Measurements from ENCODE around the gene DTX1. TPM values are rescaled to one million over a fixed set of nuclear protein-coding genes. Genes with fewer than 3 reads are reported as not detected.
"Not testable (repeated sequence)": the region's sequence is repeated elsewhere in the genome, so short reads cannot be mapped to it uniquely, and the experiment has no call there.

DTX1 gene
- total RNA-seq, 1 donor from 2014 or later = 3.7 TPM

- intact Hi-C loops (cut with DNase I) = no loop called here
- peak; percentile 15 for DNase-seq (ENCODE audit: missing footprints)
- no peak for ATAC-seq
These were observed 72.5 kb downstream of the DTX1 start for GRCh38 chr12:113128802-113129663.

- ATAC-seq (no peak), DNase-seq (ENCODE audit: missing footprints) (peak; percentile 48)
- intact Hi-C loops (cut with DNase I) = no loop called here
These were observed 73.3 kb downstream of the DTX1 start for GRCh38 chr12:113129664-113130456.

DNA sequence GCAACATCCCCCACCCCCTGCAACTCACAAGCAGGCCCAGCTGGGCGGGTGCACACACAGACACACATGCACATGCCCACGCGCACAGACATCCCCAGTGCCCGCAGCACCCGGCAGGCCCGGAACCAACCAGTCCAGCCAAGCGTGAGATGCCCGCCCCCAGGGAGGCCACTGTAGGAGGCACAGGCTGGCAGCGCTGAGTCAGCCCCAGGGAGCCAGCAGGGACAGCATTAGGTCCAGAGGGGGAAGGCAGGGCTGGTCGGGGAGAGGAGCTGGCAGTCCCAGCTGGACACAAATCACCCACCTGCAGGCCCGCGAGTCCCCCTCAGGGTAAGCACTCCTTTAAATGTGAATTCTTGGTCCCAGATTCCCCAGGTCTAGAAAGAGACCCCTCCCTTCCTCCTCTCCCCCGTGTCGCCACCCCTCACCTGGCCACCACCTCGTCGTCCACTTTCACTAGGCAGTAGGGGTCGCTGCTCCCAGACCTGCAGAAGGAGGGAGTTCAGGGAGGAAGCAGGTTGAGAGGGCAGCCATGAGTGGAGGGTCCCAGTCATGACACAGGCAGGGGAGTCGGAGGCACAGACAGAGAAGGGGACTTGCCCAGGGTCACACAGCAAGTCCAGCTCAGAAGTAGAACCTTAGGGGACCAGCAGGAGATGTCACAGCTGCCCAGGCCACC lies 74.1 kb downstream of the DTX1 start:
- DNase-seq (ENCODE audit: missing footprints) = peak; percentile 39
- intact Hi-C loops (cut with DNase I) = no loop called here

DNA sequence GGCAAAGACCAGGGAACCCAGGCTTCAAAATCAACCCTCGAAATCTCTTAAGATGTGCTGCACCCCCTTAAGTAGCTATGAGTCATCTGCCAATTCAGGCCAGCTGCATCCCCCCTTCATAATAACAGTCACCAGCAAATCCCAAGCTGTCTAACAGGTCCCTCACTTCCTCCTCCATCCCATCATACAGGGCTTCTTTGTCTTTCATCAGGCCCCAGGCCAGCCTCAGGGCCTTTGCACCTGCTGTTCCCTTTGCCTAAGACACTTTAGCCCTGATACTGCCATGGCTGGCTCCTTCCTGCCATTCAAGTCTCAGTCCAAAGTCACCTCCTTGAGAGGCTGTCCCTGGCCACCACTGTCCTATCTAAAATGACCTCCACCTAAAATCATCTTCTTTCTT lies 75.0 kb downstream of the DTX1 start:
- ATAC-seq = no peak
- DNase-seq (ENCODE audit: missing footprints) = peak; percentile 13
- intact Hi-C loops (cut with DNase I) = no loop called here

More for the DNA sequence above, 74.1 kb downstream of the DTX1 start:
- peak; percentile 16 for ATAC-seq

- DNase-seq (ENCODE audit: missing footprints) (no peak), ATAC-seq (no peak)
- intact Hi-C loops (cut with DNase I) = no loop called here
These were observed 76.5 kb downstream of the DTX1 start for GRCh38 chr12:113133036-113133435.

DNA sequence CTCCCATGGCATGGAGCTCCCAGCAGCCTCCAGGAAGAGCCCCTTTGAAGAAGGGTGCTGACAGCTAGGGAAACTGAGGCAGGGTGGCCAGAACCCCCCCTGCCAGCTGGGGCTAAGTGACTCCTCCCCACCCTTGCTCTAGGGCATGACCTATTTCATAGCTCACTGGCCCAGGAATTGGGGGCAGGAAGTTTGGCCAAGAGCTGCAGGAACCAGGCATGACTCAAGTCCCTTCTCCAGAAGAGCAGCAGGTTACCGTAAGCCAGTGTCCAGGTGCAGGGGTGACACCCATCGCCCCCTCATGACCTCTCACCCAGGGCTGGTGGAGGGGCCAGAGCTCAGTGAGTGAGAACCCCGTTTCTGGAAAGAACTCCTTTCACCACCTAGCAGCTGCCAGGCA lies 77.1 kb downstream of the DTX1 start:
- ATAC-seq (no peak), DNase-seq (ENCODE audit: missing footprints) (peak; percentile 52)
- intact Hi-C loops (cut with DNase I) = no loop called here

- DNase-seq (ENCODE audit: missing footprints) (no peak), ATAC-seq (no peak)
- intact Hi-C loops (cut with DNase I) = no loop called here
These were observed 77.5 kb downstream of the DTX1 start for GRCh38 chr12:113134071-113134470.

- ATAC-seq = no peak
- intact Hi-C loops (cut with DNase I) = no loop called here
- DNase-seq (ENCODE audit: missing footprints) = no peak
These were observed 78.0 kb downstream of the DTX1 start for GRCh38 chr12:113134521-113134951.

- DNase-seq (ENCODE audit: missing footprints) = no peak
- ATAC-seq = no peak
- intact Hi-C loops (cut with DNase I) = no loop called here
These were observed 78.9 kb downstream of the DTX1 start, which contains the start of gene RASAL1 for GRCh38 chr12:113135178-113136127. RASAL1 (minus strand) TSS chr12:113135761; CDS start chr12:113135462, 299 bp downstream.

- intact Hi-C loops (cut with DNase I) = no loop called here
- DNase-seq (ENCODE audit: missing footprints) (peak; percentile 48), ATAC-seq (no peak)
These were observed 79.8 kb downstream of the DTX1 start for GRCh38 chr12:113136128-113136989.

DNA sequence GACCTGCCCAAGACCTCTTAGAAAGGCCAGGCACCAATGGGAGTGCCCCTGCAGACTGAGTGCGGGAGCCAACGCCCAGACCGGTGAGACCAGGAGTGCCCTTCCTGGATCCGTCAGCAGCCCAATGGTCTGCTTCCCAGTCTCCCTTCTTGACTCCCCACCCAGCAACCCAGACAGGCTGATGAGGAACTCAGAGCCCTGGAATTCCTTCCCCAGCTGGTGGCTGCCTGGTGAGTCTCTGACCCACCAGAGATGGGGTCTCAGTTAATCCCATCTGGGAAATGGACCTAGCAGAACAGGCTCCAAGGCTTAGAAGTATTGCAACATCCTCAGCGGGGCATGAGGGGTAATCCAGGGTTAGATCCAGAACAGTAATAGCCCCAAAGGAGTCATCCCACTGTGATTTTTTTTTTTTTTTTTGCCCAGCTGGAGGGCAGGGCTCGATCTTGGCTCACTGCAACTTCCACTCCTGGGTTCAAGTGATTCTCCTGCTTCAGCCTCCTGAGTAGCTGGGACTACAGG lies 80.5 kb downstream of the DTX1 start:
- ATAC-seq (no peak), DNase-seq (ENCODE audit: missing footprints) (peak; percentile 45)
- intact Hi-C loops (cut with DNase I) = no loop called here

DNA sequence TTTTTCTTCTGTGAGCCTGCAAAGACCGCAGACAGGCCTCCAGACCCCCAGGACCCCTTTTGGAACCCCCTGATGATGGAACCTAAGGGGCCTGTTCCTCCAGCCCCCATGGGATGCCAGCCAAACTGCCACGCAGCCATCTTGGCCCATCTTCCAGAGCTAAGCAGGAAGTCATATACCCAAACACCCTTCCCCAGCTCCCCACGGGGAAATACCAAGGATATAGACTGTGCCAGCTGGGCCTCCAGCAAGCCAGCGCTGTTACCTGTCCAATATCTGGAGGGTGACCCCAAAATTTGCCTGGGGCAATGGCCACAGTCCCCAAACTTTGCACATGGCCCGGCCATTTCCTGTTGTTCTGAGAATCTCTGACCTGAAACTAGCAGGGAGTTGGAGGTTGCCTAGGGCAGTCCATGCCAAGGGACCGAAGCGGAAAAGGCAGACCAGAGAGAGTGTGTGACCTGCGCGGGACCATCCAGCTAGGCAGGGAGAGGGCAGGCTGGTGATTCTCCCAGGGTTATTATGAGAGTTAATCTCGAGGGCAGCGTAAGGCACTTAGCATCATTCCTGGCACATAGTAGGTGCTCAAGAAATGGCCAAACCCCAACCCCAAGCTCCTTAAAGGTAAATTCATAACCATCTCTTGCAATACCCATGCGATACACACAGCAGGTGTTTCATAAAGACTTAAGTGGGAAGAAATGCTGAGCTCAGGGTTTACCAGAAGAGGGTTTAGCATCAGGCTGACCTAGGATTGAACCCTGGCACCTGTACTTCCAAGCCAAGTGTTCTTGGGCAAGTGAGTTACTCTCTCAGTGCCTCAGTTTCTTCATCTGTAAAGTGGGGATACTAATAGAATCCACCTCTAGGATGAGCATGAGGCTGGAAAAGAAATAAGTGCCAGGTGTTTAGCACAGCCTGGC lies 81.6 kb downstream of the DTX1 start:
- no peak for ATAC-seq
- intact Hi-C loops (cut with DNase I) = no loop called here
- DNase-seq (ENCODE audit: missing footprints) = peak; percentile 44

DNA sequence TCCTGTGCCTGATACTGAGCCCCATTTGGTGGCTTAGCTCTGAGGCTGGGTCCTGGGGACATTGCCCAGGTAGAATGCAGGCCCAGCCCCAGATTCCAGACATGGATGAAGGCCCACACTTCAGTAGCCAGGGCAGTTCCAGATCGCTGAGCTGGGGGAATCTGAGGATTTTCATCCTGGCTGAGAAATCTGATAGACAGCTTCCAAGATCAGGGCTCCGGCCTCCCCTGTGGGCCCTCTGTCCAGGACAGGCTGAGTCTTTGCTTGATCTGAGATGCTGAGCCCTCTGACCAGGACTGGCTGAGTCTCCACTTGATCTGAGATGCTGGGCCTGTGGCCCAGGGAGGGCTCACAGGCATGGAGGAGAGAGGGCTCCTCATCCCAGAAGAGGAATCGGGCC lies 82.3 kb downstream of the DTX1 start:
- peak; percentile 31 for DNase-seq (ENCODE audit: missing footprints)

GRCh38 chr12:113140706-113141105 lies 84.2 kb downstream of the DTX1 start:
- DNase-seq (ENCODE audit: missing footprints) (peak; percentile 59), ATAC-seq (no peak)
- intact Hi-C loops (cut with DNase I) = no loop called here

More for the DNA sequence above, 82.3 kb downstream of the DTX1 start:
- intact Hi-C loops (cut with DNase I) = no loop called here
- ATAC-seq = no peak

GRCh38 chr12:113141716-113142115 lies 85.2 kb downstream of the DTX1 start:
- DNase-seq (ENCODE audit: missing footprints); ATAC-seq; intact Hi-C loops (cut with DNase I): not testable (repeated sequence)

Measured in Right ventricle myocardium inferior (tissue), 1 donor.